NCI-H524 treated with DMSO at 0.1 percent for 48 hours (cell line): ENCODE measurements around the gene APIP.

Experiments
- DNase-seq: peaks from one replicate; lab custom pipeline; 2025; lab: John Stamatoyannopoulos, UW

The APIP gene

GRCh38 chr11:34887260-34887659 is 28.9 kb downstream of the APIP start:
- no peak for DNase-seq

- no peak for DNase-seq
These were observed 29.6 kb downstream of the APIP start for GRCh38 chr11:34886609-34887008.

DNA sequence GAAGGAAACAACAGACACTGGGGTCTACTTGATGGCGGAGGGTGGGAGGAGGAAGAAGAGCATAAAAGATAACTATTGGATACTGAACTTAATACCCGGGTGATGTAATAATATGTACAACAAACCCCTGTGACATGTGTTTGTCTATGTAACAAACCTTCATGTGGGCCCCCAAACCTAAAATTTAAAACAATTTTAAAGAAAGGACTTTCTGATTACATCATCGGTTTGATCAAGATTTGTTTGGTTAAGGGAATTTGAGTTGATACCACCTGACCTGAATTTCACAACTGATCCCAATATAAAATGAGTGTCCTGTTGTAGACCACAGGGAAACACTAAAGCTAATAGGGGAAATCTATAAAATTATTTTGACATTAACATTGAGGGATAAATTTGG is 34.3 kb downstream of the APIP start:
- no peak for DNase-seq

- no peak for DNase-seq
These were observed 38.7 kb downstream of the APIP start for GRCh38 chr11:34877375-34877975.

DNA sequence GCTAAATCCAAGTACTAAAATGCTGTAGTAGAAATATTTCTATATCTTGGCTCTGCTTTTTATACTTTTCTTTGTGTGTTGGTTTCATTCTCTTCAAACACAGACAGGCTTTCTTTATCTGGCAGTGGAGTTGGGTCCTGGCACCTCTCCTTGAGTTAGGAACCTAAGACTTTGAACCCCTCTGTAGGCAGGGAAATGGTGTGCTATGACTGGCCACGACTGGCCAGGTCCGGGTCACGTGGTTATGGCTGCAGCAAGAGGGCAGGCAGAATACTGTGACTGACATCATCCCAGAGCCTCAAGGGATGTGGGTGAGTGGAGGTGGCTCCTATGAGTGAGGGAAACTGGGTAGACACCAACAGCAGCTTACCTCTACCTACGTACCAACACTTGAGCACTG is 42.0 kb downstream of the APIP start:
- DNase-seq, result no peak

DNA sequence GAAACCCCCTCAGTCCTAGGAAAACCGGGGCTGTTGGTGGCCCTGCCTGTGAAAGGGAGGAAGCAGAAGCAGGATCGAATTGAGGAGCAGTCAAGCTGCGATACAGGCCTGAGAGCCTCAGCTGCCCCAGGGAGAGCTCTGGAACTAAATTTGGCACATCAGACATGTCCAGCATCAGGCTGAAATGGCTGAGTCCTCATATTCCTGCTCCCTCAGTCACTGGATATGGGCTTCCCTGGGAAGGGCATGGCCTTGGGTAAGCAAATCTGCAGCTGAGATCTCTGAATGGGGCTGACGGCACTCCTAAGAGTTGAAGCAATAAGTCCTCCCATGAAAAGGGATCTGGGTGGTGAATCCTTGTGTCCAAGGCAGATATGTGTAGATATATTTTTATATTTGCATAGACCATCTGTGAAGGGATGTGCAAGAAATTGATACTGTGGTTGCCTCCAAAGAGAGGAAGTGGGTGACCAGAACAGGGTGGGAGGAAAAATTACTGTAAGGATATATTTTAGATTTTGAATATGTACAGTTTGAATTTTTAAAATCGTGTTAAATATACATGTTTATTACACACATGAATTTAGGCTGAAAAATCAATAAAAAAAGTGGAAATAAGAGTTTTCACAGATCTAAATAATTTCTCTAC is 45.5 kb downstream of the APIP start:
- no peak for DNase-seq

DNA sequence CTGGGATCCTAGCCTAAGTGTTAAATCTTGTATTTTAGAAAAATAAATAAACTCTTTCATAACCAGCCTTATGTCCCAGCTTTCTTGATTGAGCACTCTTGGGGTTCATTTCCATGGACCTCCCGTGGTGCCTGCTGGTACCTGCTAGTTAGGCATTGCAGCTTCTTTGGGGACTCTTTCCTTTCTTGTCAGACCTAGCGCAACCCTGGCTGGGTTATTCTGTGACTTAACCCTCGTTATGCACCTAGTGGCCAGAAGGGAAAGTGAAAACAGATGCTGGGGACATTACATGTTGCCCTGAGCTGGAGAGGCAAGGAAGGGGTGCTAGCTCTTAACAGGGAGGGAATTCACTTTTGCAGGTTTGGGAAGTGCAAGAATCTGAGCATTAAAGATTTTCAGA is 46.8 kb downstream of the APIP start:
- no peak for DNase-seq

- DNase-seq, result no peak
These were observed 49.8 kb downstream of the APIP start for GRCh38 chr11:34866375-34866774.

- no peak for DNase-seq
These were observed 50.9 kb downstream of the APIP start for GRCh38 chr11:34865261-34865660.

GRCh38 chr11:34864424-34864823 is 51.8 kb downstream of the APIP start:
- DNase-seq, result no peak

GRCh38 chr11:34863048-34863447 is 53.1 kb downstream of the APIP start:
- no peak for DNase-seq

DNA sequence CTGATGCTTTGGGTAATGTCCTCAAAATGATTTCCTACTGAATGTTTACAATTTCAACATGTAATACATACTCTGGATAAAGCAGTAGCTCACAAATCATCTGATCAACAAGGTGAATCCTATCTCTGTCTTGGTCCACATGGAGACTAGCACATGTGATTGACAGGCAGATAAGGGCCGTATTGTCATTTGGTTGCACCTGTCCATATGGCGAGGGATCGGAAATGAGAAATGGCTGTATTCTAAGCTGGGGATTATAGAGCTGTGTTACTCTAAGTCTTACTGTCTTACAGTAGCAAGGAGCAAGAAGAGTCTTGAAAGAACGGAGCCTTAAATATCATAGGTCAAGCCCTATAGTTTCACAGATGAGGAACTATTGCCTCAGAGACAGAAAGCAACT is 55.7 kb downstream of the APIP start:
- peak; percentile 34 for DNase-seq

- DNase-seq, result peak; percentile 53
These were observed 56.1 kb downstream of the APIP start for GRCh38 chr11:34860034-34860433.

DNA sequence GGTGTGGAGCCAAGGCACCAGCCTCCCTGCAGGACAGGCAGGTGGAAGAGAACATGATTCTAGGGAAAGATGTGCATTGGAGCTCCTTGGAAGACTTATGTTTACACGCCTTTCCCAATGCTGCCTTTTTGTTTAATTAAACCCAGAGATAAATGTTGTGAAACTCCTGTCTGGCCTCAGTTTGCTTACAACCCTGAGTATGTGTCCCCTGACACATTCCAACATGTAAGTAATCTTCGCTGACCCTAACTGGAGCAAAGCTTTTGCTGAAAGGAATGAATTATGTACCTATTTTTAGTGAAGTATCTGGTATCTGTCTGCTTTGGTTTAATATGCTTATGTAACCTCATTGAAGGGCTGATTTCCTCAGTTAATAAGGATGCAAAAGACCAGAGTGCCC is 56.7 kb downstream of the APIP start:
- DNase-seq, result no peak

DNA sequence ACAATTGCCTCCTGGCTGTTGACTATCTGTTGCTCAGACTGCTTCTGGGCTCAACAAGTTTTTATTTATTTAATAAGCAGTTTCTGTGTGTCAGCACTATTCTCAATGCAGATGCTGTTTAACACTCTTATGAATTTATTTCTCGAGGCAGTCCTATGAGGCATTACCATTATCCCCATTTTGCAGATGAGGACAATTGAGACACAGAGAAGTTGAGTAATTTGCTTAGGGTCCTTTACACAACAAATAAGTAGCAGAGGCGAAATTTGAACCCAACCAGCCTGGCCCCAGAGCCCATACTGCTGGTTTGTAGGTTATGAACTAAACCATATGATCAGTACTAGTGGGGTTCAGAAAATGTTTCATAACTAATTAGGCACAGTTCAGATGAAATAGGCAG is 58.7 kb downstream of the APIP start:
- no peak for DNase-seq

- no peak for DNase-seq
These were observed 59.9 kb downstream of the APIP start for GRCh38 chr11:34856251-34856650.

- no peak for DNase-seq
These were observed 60.5 kb downstream of the APIP start for GRCh38 chr11:34855754-34856095.

DNA sequence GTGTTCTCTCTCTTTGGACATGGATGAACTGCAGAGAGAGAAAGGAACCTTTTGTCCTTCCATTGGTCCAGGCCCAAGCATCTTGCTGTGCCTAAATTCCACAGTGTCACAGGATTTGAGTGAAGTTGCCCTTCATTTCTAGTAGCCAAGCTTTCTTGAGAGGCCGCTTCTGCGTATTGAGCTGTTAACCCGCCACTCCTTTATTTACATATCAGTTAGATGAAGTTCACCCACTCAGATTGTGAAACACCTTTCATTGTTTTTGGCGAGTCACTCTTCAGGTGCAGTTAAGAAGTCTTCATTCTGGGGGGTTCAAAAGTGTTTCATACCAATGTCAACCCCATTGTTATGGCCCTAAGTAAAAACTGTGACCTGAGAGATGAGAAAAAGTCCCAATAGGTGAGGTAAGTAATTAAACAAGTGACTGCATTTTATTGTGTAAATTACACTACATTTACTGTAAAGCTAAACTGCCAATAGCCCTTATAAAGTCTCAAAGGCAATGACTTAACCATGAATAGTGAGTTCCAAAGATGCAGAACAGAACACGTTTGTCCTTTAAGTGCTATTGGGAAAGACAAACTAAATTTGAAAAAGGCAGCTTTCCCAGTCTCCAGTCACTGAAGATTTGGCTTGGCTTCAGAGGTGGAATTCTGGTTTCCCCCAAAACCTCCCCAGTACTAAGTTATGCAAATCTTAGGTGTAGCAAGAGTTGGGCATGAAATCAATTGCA is 61.0 kb downstream of the APIP start:
- no peak for DNase-seq

GRCh38 chr11:34851916-34852315 is 64.3 kb downstream of the APIP start:
- DNase-seq, result no peak

DNA sequence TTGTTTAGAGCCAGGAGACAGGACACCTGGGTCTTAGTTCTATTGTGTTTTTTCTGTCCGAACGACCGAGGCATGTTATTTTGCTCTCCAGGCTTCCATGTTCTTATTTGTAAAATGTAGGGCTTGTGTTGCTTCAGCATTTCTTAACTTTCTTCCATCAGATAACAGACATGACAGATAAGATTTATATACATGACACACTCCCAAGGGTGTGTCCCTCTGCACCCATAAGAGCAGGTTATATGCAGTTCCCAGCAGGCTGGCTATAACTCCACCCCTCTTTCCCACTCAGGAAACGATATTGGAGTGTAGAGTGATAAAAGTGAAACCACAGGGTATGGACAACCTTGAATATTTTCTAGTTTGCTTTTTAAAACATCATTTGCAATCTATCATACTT is 65.8 kb downstream of the APIP start:
- no peak for DNase-seq

GRCh38 chr11:34846467-34846866 is 69.7 kb downstream of the APIP start:
- no peak for DNase-seq

- no peak for DNase-seq
These were observed 71.6 kb downstream of the APIP start for GRCh38 chr11:34844463-34845112.

GRCh38 chr11:34843271-34843670 is 72.9 kb downstream of the APIP start:
- no peak for DNase-seq
